GM21825 (cell line): Measurements from ENCODE around the gene WNT2B.
"Not testable (repeated sequence)": the region's sequence is repeated elsewhere in the genome, so short reads cannot be mapped to it uniquely, and the experiment has no call there.

ENCODE experiments used
- ATAC-seq: cut with Tn5 transposase; IDR thresholded peaks from one replicate; pipeline ENCODE4 v1.9.1; 2021; ENCODE audit warnings: mild to moderate bottlenecking, moderate library complexity; ENCODE audit not compliant: unreplicated experiment

WNT2B gene

GRCh38 chr1:112508278-112509004, at the start of gene WNT2B:
TSS of gene WNT2B (plus strand) at chr1:112508965. CDS start at chr1:112509263, 298 bp downstream.
- no peak for ATAC-seq

- no peak for ATAC-seq
These were observed 48.1 kb upstream of the WNT2B start for GRCh38 chr1:112460615-112461014.

- ATAC-seq, result no peak
These were observed 47.4 kb upstream of the WNT2B start for GRCh38 chr1:112461200-112461871.

DNA sequence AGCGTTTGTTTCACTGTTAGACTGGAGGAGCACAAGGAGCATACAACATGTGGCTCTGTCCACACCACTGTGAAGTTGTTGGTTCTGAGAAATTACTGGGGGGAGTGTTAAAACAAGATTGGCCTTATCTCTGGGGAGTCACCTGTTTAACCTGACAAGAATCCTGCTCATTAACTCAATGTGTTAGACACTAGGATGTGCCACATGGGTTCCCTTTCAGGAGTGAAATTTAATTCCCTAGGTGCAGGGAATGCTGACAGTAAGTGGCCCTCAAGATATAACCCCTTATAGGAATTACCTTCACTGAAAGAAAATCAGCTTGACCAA, 45.8 kb upstream of the WNT2B start:
- ATAC-seq, result no peak

GRCh38 chr1:112464501-112464900, 44.3 kb upstream of the WNT2B start:
- no peak for ATAC-seq

DNA sequence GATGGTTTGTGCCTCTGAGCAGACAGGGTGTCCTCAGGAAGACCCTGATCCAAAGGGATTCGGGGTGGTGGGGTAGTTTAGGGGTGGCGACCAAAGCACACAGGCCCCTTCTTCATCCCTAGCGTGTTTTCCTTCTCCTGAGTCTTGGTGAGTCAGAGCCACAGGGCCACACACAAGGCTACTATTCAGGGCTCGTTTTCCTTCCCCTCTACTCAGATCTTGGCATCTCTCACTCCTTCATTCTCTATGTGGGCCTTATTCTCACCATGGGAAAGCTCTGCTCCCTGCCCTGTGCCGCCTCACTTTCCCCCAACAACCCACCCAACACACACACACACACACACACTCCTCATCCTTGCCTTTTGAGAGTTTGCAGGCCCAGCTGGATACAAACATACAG, 43.6 kb upstream of the WNT2B start:
- ATAC-seq, result no peak

- peak; percentile 91 for ATAC-seq
These were observed 42.6 kb upstream of the WNT2B start for GRCh38 chr1:112466078-112466660.

DNA sequence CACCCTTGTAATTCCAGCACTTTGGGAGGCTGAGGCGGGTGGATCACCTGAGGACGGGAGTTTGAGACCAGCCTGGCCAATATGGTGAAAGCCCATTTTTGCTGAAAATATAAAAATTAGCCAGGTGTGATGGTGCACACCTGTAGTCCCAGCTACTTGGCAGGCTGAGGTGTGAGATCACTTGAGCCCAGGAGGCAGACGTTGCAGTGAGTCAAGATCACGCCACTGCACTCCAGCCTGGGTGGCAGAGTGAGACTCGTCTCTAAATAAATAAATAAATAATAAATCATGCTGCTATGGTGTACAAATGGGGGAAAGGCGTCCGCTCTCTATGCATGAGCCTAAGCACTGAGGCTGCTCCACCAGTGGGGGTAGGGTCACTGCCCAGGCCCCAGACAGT, 38.4 kb upstream of the WNT2B start:
- ATAC-seq, result not testable (repeated sequence)

DNA sequence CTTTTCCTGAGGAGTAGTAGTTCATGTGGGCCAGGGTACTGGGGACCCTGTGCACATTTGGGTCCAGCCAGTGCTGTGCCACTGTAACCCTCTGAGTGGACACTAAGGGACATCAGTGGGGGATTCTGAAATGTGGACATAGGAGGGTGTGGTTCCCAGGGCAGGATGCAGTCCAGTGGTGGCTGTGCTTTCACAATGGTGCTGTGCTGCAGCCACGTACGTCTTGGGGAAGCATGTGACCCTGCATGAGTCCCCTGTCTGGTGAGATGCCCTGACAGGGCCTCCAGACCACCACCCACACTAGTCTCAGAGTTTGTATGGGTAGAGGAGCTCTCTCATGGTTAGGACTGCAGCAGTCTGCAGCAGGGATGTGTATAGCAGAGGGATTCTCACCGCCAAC, 37.8 kb upstream of the WNT2B start:
- ATAC-seq, result no peak

GRCh38 chr1:112472142-112472541, 36.6 kb upstream of the WNT2B start:
- no peak for ATAC-seq

GRCh38 chr1:112477550-112477949, 31.2 kb upstream of the WNT2B start:
- no peak for ATAC-seq

GRCh38 chr1:112478314-112478713, 30.5 kb upstream of the WNT2B start:
- no peak for ATAC-seq

GRCh38 chr1:112486063-112486462, 22.7 kb upstream of the WNT2B start:
- ATAC-seq, result not testable (repeated sequence)

GRCh38 chr1:112487686-112488085, 21.1 kb upstream of the WNT2B start:
- not testable (repeated sequence) for ATAC-seq

- no peak for ATAC-seq
These were observed 20.6 kb upstream of the WNT2B start for GRCh38 chr1:112488141-112488540.

DNA sequence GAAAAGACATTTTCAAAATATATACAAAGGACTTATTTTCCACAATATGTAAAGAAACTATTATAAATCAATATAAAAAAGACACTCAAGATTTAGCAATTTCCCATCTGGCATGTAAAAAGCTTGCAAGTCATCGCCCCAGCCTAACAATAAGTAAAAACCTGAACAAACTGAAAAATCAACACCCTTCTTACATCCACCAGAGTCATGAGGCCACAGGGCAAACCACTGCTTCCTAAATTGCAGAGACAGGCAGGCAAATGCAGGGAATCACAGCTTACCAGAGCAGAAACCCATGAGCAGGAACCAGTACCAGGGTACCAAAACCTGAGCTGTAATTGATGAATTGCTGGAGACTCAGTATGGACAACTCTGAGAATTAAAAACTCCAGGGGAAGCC, 16.7 kb upstream of the WNT2B start:
- ATAC-seq, result no peak

DNA sequence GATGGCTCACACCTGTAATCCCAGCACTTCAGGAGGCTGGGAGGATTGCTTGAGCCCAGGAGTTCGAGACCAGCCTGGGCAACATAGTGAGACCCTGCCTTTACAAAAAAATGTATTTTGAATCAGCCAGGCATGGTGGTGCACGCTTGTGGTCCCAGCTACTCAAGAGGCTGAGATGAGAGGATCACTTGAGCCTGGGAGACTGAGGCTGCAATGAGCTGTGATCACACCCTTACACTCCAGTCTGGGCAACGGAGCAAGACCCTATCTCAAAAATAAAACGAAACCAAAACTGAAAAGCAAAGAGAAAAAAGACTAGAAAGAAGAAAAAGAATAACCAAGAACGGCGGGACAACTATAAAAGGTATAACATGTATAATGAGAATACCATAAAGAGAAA, 15.4 kb upstream of the WNT2B start:
- ATAC-seq, result no peak

DNA sequence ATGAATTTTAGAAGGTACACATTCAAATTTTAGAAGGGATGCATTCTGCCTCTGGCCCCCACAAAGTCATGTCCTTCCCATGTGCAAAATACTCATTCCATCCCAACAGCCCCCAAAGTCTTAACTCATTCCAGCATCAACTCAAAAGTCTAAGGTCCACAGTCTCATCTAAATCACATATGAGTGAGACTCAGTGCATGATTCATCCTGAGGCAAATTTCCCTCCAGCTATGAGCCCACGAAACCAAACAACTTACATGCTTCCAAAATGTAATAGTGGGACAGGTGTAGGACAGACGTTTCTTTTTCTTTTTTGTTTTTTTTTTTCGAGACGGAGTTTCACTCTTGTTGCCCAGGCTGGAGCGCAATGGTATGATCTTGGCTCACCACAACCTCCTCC, 12.5 kb upstream of the WNT2B start:
- ATAC-seq, result no peak

DNA sequence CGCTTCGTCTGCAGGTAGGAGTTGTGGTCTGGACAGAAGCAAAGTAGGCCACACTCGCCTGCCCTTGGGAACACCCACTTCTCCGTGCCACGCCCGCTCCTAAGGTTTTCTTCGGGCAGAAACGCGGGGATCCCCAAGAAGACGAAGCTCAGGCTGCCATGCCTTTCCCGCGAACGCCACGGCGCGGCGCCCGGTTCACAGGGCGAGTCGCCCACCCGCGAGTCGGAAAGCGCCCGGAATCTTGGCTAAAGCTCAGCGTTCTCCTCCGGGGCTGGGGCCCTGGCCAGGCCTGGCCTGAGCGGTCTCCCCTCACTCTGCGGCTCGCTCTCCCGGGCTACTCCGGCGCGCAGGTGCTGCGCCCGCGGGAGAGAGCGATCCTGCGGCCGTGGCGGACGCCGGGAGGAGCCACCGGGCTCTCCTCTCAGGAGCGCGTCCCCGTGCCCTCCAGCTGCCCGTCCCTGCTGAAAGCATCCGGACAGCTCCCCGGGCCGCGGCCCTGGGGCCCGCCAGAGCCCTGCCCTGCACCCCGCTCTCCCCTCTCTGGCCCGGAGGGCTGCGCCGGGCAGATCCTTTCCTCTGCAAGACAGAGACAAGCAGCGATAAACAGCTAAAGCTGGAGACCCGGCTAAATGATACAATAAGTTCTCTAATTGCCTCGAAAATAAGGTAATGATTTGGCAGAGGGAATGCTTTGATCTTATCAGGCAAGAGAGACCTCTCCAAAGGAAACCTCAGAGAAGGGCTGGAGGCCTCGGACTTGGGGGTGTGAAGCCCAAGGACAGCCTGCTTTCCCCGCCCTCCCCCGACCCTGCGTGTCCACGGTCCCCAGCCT, 6.7 kb upstream of the WNT2B start:
- peak; percentile 70 for ATAC-seq

- no peak for ATAC-seq
These were observed 5.9 kb upstream of the WNT2B start for GRCh38 chr1:112502826-112503225.

- ATAC-seq, result no peak
These were observed 4.6 kb upstream of the WNT2B start for GRCh38 chr1:112504001-112504660.
